GM23248 (cell line): ENCODE results near the gene MS4A6E. TPM values are rescaled to one million over a fixed set of nuclear protein-coding genes. Genes with fewer than 3 reads are reported as not detected.
A peak's percentile ranks its signal among the peaks of the same experiment; 100 is the strongest.

Experiments
- DNase-seq: peaks from one replicate; pipeline ENCODE4 v3.0.0-alpha.2; 2015
- H2AFZ ChIP-seq: fragments of 200-600 bp; sonication (generic); 2 replicates; pipeline ENCODE4 v1.6.1; 2016; ENCODE audit warnings: antibody characterized with exemption
- H3F3A ChIP-seq: fragments of 200-600 bp; sonication (generic); 2 replicates; pipeline ENCODE4 v1.6.1; 2016; ENCODE audit warnings: mild to moderate bottlenecking, antibody characterized with exemption, mixed run types; ENCODE audit not compliant: insufficient read depth
- H3K27ac ChIP-seq: fragments of 200-600 bp; sonication (generic); 2 replicates; pipeline ENCODE4 v1.5.1; 2016; ENCODE audit warnings: mild to moderate bottlenecking
- H3K27me3 ChIP-seq: fragments of 200-600 bp; sonication (generic); replicated peaks from 2 replicates; pipeline ENCODE4 v1.6.1; 2016; ENCODE audit warnings: mild to moderate bottlenecking; ENCODE audit not compliant: insufficient read depth
- H3K36me3 ChIP-seq: fragments of 200-600 bp; sonication (generic); 2 replicates; pipeline ENCODE4 v1.6.1; 2016; ENCODE audit warnings: low read depth, mild to moderate bottlenecking
- H3K4me1 ChIP-seq: fragments of 200-600 bp; sonication (generic); 2 replicates; pipeline ENCODE4 v1.6.1; 2016; ENCODE audit warnings: mild to moderate bottlenecking; ENCODE audit not compliant: insufficient read depth
- H3K4me2 ChIP-seq: fragments of 200-600 bp; sonication (generic); one replicate; pipeline ENCODE4 v1.6.1; 2016; ENCODE audit warnings: mild to moderate bottlenecking; ENCODE audit not compliant: unreplicated experiment
- H3K4me3 ChIP-seq: fragments of 200-600 bp; sonication (generic); 2 replicates; pipeline ENCODE4 v1.5.1; 2016; ENCODE audit warnings: mild to moderate bottlenecking
- H3K79me2 ChIP-seq: fragments of 200-600 bp; sonication (generic); 2 replicates; pipeline ENCODE4 v1.6.1; 2016; ENCODE audit warnings: mild to moderate bottlenecking; ENCODE audit not compliant: insufficient read depth
- H3K9ac ChIP-seq: fragments of 200-600 bp; sonication (generic); 2 replicates; pipeline ENCODE4 v1.6.1; 2016; ENCODE audit warnings: mild to moderate bottlenecking
- H3K9me2 ChIP-seq: fragments of 200-600 bp; sonication (generic); 2 replicates; pipeline ENCODE4 v1.6.1; 2016; ENCODE audit warnings: mixed run types, mild to moderate bottlenecking, moderate library complexity; ENCODE audit not compliant: insufficient read depth
- H3K9me3 ChIP-seq: fragments of 200-600 bp; sonication (generic); one replicate; pipeline ENCODE4 v1.6.1; 2017; ENCODE audit warnings: low read depth
- H4K20me1 ChIP-seq: fragments of 200-600 bp; sonication (generic); 2 replicates; pipeline ENCODE4 v1.6.0; 2016; ENCODE audit not compliant: insufficient read depth
- EZH2 ChIP-seq: fragments of 200-600 bp; sonication (generic); IDR thresholded peaks from 2 replicates; pipeline ENCODE4 v1.6.1; 2018; ENCODE audit warnings: antibody characterized with exemption, mild to moderate bottlenecking; ENCODE audit not compliant: insufficient read depth, poor library complexity, severe bottlenecking
- EZH2phosphoT487 ChIP-seq: fragments of 200-600 bp; sonication (generic); IDR thresholded peaks from 2 replicates; pipeline ENCODE4 v1.6.1; 2018; ENCODE audit warnings: antibody characterized with exemption, moderate library complexity, mild to moderate bottlenecking, low read depth; ENCODE audit not compliant: insufficient read depth
- WGBS, 2 experiments: methylation state at CpG; one replicate each; pipeline ENCODE4 v1.1.6; 2015 to 2017; ENCODE audit warnings: low lambda C conversion rate in 2 of 2, low coverage in 1 of 2; ENCODE audit errors: missing lambda C conversion rate in 2 of 2; 5-methylcytosine and 5-hydroxymethylcytosine counted together
- in situ Hi-C: fragments of 300-500 bp; cut with MboI; formaldehyde crosslinking; loops from 2 replicates; pipeline ENCODE4 v1.15.0; 2020
- polyA plus RNA-seq: library from polyadenylated mRNA; unstranded; fragments of >200 nt; fragmentation: Nextera tagmentation; extraction: Ambion mirVana; gene quantifications from 2 replicates; pipeline ENCODE4 v1.2.1, GENCODE V29; 2016
- total RNA-seq: library from RNA; depleted of rRNA; stranded (reverse); fragments of >200 nt; shearing (Covaris generic); gene quantifications from 2 replicates; pipeline ENCODE4 v1.2.3, GENCODE V29; 2014

The MS4A6E gene
- total and polyA plus RNA-seq, 2 experiments from 2014 or later = not detected

DNA sequence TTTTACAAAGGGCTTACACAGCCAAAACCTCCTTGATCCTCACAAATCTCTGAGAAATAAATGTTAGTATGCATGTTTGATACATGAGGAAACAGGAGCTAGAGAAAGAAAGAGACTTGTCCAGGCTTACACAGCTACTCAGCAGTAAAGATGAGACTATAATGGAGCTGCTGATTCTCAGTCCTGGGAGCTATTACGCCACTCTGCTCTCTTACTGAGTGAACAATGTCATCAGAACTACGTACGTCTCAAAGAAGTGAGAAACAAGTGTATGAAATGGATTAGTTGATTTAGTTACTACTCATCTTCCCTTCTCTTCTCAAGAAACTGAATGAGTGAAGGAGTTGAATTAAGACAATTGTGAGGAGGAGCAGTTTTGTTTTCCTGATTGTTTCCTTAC, 12.3 kb downstream of the MS4A6E start:
- Histone ChIP-seq H3F3A (no peaks in the 10 kb centered on the region), H3K4me2 (no peak overlapping the region), H3K4me1 (no peaks in the 10 kb centered on the region), H3K9ac (no peak overlapping the region), H3K79me2 (no peaks in the 10 kb centered on the region), H3K27ac (no peak overlapping the region), H3K27me3 (no peaks in the 10 kb centered on the region), H2AFZ (no peak overlapping the region), H3K4me3 (no peak overlapping the region), H3K36me3 (no peaks in the 10 kb centered on the region), H4K20me1 (no peaks in the 10 kb centered on the region), H3K9me2 (no peaks in the 10 kb centered on the region), H3K9me3 (no peaks in the 10 kb centered on the region)
- WGBS, 2 experiments = 6 to 15% methylated on average over 3 of the region's 3 CpGs
- in situ Hi-C loops = no loop called here
- no peak for DNase-seq
- TF ChIP-seq EZH2phosphoT487 (no peak), EZH2 (no peak)

DNA sequence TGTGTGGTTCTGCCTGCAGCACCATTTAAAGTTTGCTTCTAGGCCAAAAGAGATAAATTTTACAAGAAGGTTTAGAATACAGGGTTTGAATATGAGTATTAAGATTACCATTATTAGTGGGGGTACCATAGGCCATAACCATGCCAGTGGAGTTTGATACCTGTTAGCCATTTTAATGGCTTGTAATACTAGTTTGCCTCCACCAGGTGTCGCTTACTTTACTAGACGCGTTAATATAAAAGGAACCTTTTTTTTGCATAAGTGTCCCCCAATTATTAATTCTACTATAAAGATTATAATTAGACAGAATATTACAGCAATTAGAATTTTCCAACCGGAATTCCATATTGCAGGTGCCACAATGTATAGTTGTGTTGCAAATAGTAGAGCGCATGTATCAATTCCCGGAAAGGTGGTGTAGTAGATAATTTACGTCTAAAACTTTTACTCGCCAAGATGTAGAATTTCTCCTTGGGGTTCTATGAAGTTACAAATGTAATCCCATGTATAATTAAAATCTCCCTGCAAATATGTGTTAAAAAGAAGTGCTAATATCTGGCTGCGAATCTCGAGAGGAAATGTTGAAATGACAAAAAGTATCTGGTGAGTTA, 16.1 kb downstream of the MS4A6E start:
- no peaks in the 10 kb centered on the region for H3K79me2 ChIP-seq
- WGBS, 2 experiments = 51% methylated on average over 10 of the region's 10 CpGs
- DNase-seq = peak; percentile 30
- no peaks in the 10 kb centered on the region for H3K36me3 ChIP-seq
- H3K4me3 ChIP-seq = no peak overlapping the region
- no peaks in the 10 kb centered on the region for H4K20me1 ChIP-seq
- no peaks in the 10 kb centered on the region for H3F3A ChIP-seq
- no peaks in the 10 kb centered on the region for H3K27me3 ChIP-seq
- no peaks in the 10 kb centered on the region for H3K9me3 ChIP-seq
- no peak overlapping the region for H3K27ac ChIP-seq
- no peaks in the 10 kb centered on the region for H3K4me1 ChIP-seq
- H3K9ac ChIP-seq = no peak overlapping the region
- no peak overlapping the region for H2AFZ ChIP-seq
- no peaks in the 10 kb centered on the region for H3K9me2 ChIP-seq
- TF ChIP-seq EZH2phosphoT487 = no peak
- no peak for TF ChIP-seq EZH2
- H3K4me2 ChIP-seq = no peak overlapping the region
- in situ Hi-C loops = no loop called here

DNA sequence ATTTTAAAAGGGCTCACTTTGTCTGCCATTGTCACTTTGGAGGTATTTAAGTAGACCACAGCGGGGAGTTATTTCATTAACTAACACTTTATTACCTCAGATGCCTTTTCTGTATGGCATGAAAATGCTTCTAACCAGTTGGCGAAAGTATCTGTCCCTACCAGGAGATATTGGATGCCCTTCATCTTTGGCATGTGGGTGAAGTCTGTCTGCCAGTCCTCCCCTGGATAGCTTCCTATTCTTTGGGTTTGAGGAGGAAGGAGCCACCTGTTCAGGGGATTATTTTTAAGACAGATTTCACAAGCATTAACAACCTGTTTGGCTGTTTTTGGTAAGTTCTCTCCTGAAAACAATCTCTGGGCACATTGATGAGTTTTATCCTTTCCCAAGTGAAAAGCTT, 17.1 kb downstream of the MS4A6E start:
- Histone ChIP-seq H3K9ac (no peak overlapping the region), H3K36me3 (no peaks in the 10 kb centered on the region), H3K4me2 (no peak overlapping the region), H2AFZ (no peak overlapping the region), H3K27me3 (no peaks in the 10 kb centered on the region), H3K9me3 (no peaks in the 10 kb centered on the region), H3F3A (no peaks in the 10 kb centered on the region), H3K27ac (no peak overlapping the region), H3K4me3 (no peak overlapping the region), H4K20me1 (no peaks in the 10 kb centered on the region), H3K79me2 (no peaks in the 10 kb centered on the region), H3K9me2 (no peaks in the 10 kb centered on the region), H3K4me1 (no peaks in the 10 kb centered on the region)
- TF ChIP-seq EZH2phosphoT487 (no peak), EZH2 (no peak)
- in situ Hi-C loops = no loop called here
- no peak for DNase-seq
- WGBS, 2 experiments = 36 to 56% methylated on average over 2 of the region's 2 CpGs

DNA sequence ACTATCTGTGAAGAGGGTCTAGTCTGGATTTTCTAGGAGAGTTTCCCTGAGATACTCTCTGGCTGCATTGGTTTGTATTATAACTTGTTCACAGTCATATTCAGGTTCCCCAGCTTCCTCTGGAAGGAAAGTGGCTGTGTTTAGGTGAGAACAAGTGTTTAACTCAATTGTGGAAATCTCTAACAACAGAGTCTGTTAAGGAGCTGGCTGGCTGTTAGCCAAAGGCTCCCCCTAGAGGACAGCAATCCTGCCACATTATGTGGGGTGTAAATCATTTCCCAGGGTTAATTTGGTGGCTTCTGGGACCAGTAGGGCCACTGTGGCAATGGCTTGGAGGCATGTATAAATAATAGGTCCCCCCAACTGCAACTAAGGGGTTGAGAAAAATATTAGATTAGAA, 18.4 kb downstream of the MS4A6E start:
- no peaks in the 10 kb centered on the region for H4K20me1 ChIP-seq
- H3K4me3 ChIP-seq = no peak overlapping the region
- no peaks in the 10 kb centered on the region for H3K9me3 ChIP-seq
- TF ChIP-seq EZH2phosphoT487 (no peak), EZH2 (no peak)
- no peaks in the 10 kb centered on the region for H3K9me2 ChIP-seq
- no peak overlapping the region for H3K9ac ChIP-seq
- in situ Hi-C loops = no loop called here
- H3K27me3 ChIP-seq = no peaks in the 10 kb centered on the region
- H3K79me2 ChIP-seq = no peaks in the 10 kb centered on the region
- peak; percentile 26 for DNase-seq
- H3K36me3 ChIP-seq = no peaks in the 10 kb centered on the region
- H3F3A ChIP-seq = no peaks in the 10 kb centered on the region
- no peak overlapping the region for H2AFZ ChIP-seq
- no peak overlapping the region for H3K27ac ChIP-seq
- H3K4me1 ChIP-seq = no peaks in the 10 kb centered on the region
- H3K4me2 ChIP-seq = no peak overlapping the region
